Activated CD8-positive, alpha-beta T cell treated with anti-CD3 and anti-CD28 coated beads for 36 hours (primary cell): ENCODE measurements around the gene MRPL53. TPM values are rescaled to one million over a fixed set of nuclear protein-coding genes. Genes with fewer than 3 reads are reported as not detected.
"Not testable (repeated sequence)": the region's sequence is repeated elsewhere in the genome, so short reads cannot be mapped to it uniquely, and the experiment has no call there.

Experiments
- ATAC-seq: fragments of 200-7000 bp; cut with Tn5 transposase; one replicate; pipeline ENCODE4 v1.10.0; 2021; ENCODE audit warnings: mild to moderate bottlenecking, moderate library complexity
- CTCF ChIA-PET: fragments of 350-600 bp; sonication (Branson Sonifier 250); formaldehyde crosslinking; loops from one replicate; lab custom pipeline; 2021; ENCODE audit warnings: antibody characterized with exemption; lab: Charles Lee
- POLR2A ChIA-PET: fragments of 350-600 bp; sonication (Branson Sonifier 250); formaldehyde crosslinking; loops from one replicate; lab custom pipeline; 2021; ENCODE audit warnings: antibody characterized with exemption; lab: Charles Lee
- DNase-seq: peaks from one replicate; pipeline ENCODE4 v3.0.0-alpha.2; 2020
- H3K27ac Mint-ChIP-seq: one replicate; pipeline ENCODE4 v1.8.0; 2021; ENCODE audit warnings: mild to moderate bottlenecking, mixed read lengths
- H3K27me3 Mint-ChIP-seq: one replicate; pipeline ENCODE4 v1.8.0; 2021; ENCODE audit warnings: mixed read lengths
- H3K36me3 Mint-ChIP-seq: one replicate; pipeline ENCODE4 v1.8.0; 2021; ENCODE audit warnings: low read depth, mixed read lengths
- H3K4me1 Mint-ChIP-seq: one replicate; pipeline ENCODE4 v1.8.0; 2021; ENCODE audit warnings: low read depth, mixed read lengths
- H3K4me3 Mint-ChIP-seq: one replicate; pipeline ENCODE4 v1.8.0; 2021; ENCODE audit warnings: mild to moderate bottlenecking, moderate library complexity, mixed read lengths
- H3K9me3 Mint-ChIP-seq: one replicate; pipeline ENCODE4 v1.8.0; 2021; ENCODE audit warnings: mixed read lengths
- CTCF ChIP-seq: fragments of 200-600 bp; IDR thresholded peaks from one replicate; pipeline ENCODE4 v1.8.0; 2022; ENCODE audit warnings: antibody characterized with exemption, mild to moderate bottlenecking
- intact Hi-C: fragments of 100-400 bp; cut with micrococcal nuclease; formaldehyde crosslinking; loops from one replicate; pipeline ENCODE4 v1.10.0; 2022
- total RNA-seq, 2 experiments: library from RNA; stranded (reverse); gene quantifications; one replicate each; pipeline ENCODE4 v1.2.3, GENCODE V29; 2021

Gene MRPL53
- total RNA-seq, 2 experiments from 2014 or later, result 111 to 113 TPM

- intact Hi-C loops, result no loop called here
- no peaks in the 10 kb centered on the region for H3K27me3 Mint-ChIP-seq
- H3K4me1 Mint-ChIP-seq, result peaks cover 16% of the 10 kb centered on the region
- H3K27ac Mint-ChIP-seq, result no peak overlapping the region
- peaks cover 19% of the 10 kb centered on the region for H3K36me3 Mint-ChIP-seq
- H3K9me3 Mint-ChIP-seq, result no peaks in the 10 kb centered on the region
- ATAC-seq, result no peak
- DNase-seq, result no peak
- ChIA-PET CTCF (interaction anchor here (5.5 to 5.9 kb wide), 2 partner anchors 8 to 46 kb away, joined by 32 to 33 read pairs; no protein-coding TSS in a partner anchor), POLR2A (interaction anchor here (0.9 to 1.7 kb wide), 2 partner anchors 9 to 14 kb away, joined by 4 read pairs; partner anchors contain the start of gene LBX2)
- H3K4me3 Mint-ChIP-seq, result no peak overlapping the region
- no peak for TF ChIP-seq CTCF
Observed at GRCh38 chr2:74486141-74486540, 13.7 kb upstream of the MRPL53 start.

GRCh38 chr2:74483675-74484164 lies 11.2 kb upstream of the MRPL53 start:
- ChIA-PET CTCF (interaction anchor here (0.7 to 5.9 kb wide), 16 partner anchors 10 to 103 kb away, joined by 3 to 108 read pairs (median 7); partner anchors contain the start of genes AUP1, HTRA2, INO80B and LBX2), POLR2A (interaction anchor here (0.6 to 4.2 kb wide), 10 partner anchors 10 to 106 kb away, joined by 3 to 48 read pairs (median 8); partner anchors contain the start of genes AUP1, HTRA2, INO80B and MRPL53)
- DNase-seq, H3K9me3 Mint-ChIP-seq, ATAC-seq, H3K27me3 Mint-ChIP-seq: not testable (repeated sequence)
- Mint-ChIP-seq H3K4me3 (peak overlapping the region; percentile 86), H3K27ac (peak overlapping the region; percentile 100), H3K4me1 (peaks cover 25% of the 10 kb centered on the region), H3K36me3 (peaks cover 22% of the 10 kb centered on the region)
- intact Hi-C loops, result loop anchor here (1.0 to 5.0 kb wide), 3 partner anchors 29 to 104 kb away; partner anchors contain the start of gene INO80B

GRCh38 chr2:74482801-74483674 lies 10.6 kb upstream of the MRPL53 start, which contains the start of the genes CCDC142 and TTC31:
Gene CCDC142, minus strand, starts transcription at chr2:74482998. Its CDS starts 161 bp downstream, at chr2:74482837.
Gene TTC31, plus strand, starts transcription at chr2:74483081. Its CDS starts 15 bp downstream, at chr2:74483096.
- TF ChIP-seq CTCF, result peak; percentile 83
- intact Hi-C loops, result loop anchor here (1.0 to 5.0 kb wide), 3 partner anchors 28 to 104 kb away; partner anchors contain the start of gene INO80B
- no peaks in the 10 kb centered on the region for H3K27me3 Mint-ChIP-seq
- DNase-seq (peak; percentile 98), ATAC-seq (peak; percentile 93)
- H3K36me3 Mint-ChIP-seq, result peaks cover 22% of the 10 kb centered on the region
- H3K9me3 Mint-ChIP-seq, result no peaks in the 10 kb centered on the region
- ChIA-PET CTCF (interaction anchor here (0.7 to 5.9 kb wide), 29 partner anchors 9 to 116 kb away, joined by 3 to 108 read pairs (median 4); partner anchors contain the start of genes AUP1, HTRA2, INO80B and LBX2), POLR2A (interaction anchor here (0.7 to 4.2 kb wide), 17 partner anchors 10 to 284 kb away, joined by 3 to 48 read pairs (median 4); partner anchors contain the start of genes AUP1, HTRA2, INO80B and LBX2)
- H3K27ac Mint-ChIP-seq, result peak within 1 kb of the TSS; percentile 100
- H3K4me1 Mint-ChIP-seq, result peaks cover 25% of the 10 kb centered on the region
- H3K4me3 Mint-ChIP-seq, result peak within 1 kb of the TSS; percentile 86

- POLR2A ChIA-PET, result interaction anchor here (0.6 to 4.2 kb wide), 19 partner anchors 9 to 283 kb away, joined by 3 to 48 read pairs (median 4); partner anchors contain the start of genes AUP1, HTRA2, INO80B and LBX2
- peaks cover 28% of the 10 kb centered on the region for H3K4me1 Mint-ChIP-seq
- intact Hi-C loops, result loop anchor here (2.0 to 5.0 kb wide), 2 partner anchors 27 to 50 kb away; partner anchors contain the start of gene INO80B
Observed at GRCh38 chr2:74481961-74482800, 9.7 kb upstream of the MRPL53 start.

More at GRCh38 chr2:74481961-74482800, 9.7 kb upstream of the MRPL53 start:
- ATAC-seq, result peak; percentile 46
- H3K27me3 Mint-ChIP-seq, result no peaks in the 10 kb centered on the region
- H3K4me3 Mint-ChIP-seq, result peak overlapping the region; percentile 86
- CTCF ChIA-PET, result interaction anchor here (0.7 to 5.9 kb wide), 27 partner anchors 8 to 117 kb away, joined by 3 to 108 read pairs (median 5); partner anchors contain the start of genes AUP1, HTRA2, INO80B and LBX2
- H3K36me3 Mint-ChIP-seq, result peaks cover 27% of the 10 kb centered on the region
- peak overlapping the region; percentile 100 for H3K27ac Mint-ChIP-seq
- H3K9me3 Mint-ChIP-seq, result no peaks in the 10 kb centered on the region
- no peak for TF ChIP-seq CTCF
- peak; percentile 68 for DNase-seq
